GM12892 (cell line): ENCODE results near the gene TEX101.

Experiments used
- DNase-seq: peaks from one replicate; pipeline ENCODE4 v3.0.0; 2011; ENCODE audit not compliant: insufficient read length
- FAIRE-seq: peaks from 2 replicates; lab custom pipeline; 2011; peaks lifted over from hg19 to GRCh38; lab: Jason Lieb, UNC
- POLR2A ChIP-seq: IDR thresholded peaks from 2 replicates; pipeline ENCODE4 v1.6.1; 2011; ENCODE audit warnings: low read depth, low read length, control low read depth
- POLR2AphosphoS5 ChIP-seq: IDR thresholded peaks from 2 replicates; pipeline ENCODE4 v1.6.1; 2011; ENCODE audit warnings: low read depth, low read length, control low read depth
- TAF1 ChIP-seq: IDR thresholded peaks from 2 replicates; pipeline ENCODE4 v1.6.1; 2011; ENCODE audit warnings: low read depth, mild to moderate bottlenecking, control low read depth, low read length, borderline replicate concordance

The TEX101 gene

DNA sequence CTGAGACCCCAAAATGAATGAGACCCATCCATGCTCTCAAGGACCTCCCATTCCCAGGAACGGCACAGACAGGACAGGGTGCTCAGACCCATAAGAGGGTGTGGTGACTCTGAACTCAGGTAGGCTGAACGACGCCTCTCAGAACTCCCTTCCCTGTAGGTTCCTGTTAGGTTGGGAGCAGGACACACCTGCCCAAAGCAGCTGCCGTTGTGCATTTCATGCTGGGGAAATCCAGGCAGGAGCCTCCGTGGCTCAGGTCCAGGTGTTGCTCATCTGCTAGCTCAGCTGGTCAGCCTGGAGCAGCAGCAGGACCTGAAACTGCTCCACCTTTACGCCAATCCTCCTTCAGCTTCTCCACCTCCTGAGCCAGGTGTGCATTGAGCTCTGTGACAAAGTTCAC lies 19.1 kb upstream of the TEX101 start:
- DNase-seq = no peak
- no peak for FAIRE-seq
- TF ChIP-seq TAF1 = no peak
- TF ChIP-seq POLR2AphosphoS5 = no peak
- no peak for TF ChIP-seq POLR2A

DNA sequence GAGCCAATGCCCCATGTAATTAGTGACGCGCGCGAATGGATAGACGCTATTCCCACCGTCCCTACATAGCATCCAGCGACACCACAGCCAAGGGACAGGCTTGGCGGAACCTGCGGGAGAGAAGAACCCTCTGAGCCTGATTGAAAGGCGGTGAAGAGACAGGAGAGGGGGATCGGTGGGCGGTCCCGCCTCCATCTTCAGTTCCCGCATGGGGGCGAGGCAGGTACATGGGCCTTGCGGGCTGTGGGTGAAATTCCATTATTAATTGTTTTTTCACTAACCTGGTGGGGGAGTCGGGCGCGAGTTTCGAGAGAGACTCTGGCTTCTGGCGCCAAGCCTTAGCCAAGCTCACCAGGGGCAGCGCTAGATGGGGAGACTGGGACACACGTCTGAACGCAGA lies 8.4 kb upstream of the TEX101 start:
- no peak for FAIRE-seq
- no peak for TF ChIP-seq TAF1
- no peak for TF ChIP-seq POLR2AphosphoS5
- no peak for TF ChIP-seq POLR2A
- no peak for DNase-seq

DNA sequence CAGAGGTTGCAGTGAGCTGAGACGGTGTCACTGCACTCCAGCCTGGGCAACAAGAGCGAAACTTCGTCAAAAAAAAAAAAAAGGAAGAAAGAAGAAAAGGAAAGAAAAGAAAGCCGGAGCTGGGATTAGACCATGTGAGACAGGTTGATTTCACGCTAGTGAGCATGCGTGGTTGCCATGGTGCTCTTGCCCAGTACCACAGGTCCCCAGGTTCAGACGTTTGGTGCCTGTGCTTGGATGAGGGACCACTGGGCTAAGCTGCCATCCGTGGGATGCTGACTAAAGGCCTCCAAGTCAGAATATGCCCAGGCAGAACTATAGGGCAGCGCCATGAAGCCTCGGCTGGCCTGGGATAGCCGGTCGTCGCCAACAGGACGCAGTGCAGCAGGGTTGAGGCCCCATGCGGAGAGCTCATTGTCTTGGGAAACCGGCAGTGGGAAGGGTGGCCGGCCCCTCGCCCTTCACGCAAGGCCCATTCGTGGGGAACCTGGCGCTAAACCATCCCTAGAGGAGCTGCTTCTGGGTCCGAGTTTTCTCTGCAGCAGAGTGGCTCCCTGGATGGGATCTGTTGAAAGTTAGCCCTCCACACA lies 7.2 kb upstream of the TEX101 start:
- DNase-seq (no peak), FAIRE-seq (no peak)
- TF ChIP-seq POLR2A (no peak), POLR2AphosphoS5 (no peak), TAF1 (no peak)

DNA sequence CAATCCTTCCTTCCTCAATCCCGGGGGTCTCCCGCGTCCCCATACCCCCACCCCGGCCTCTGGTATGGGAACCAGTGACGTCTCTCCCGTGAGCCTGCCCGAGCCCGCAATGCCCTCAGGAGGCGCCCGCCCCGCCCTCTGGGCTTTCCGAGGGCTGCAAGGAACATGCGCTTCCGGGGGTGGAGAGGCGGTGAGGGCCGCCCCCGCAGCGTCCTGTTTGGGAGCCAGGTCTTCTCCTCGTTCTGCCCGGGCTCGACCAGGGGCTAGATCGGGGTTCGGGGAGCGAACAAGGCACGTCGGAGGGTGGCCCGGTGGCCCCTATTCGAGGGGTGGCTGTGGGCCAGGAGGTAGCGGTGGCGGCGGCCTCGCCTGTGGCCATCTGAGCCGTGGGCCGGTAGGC lies 6.6 kb upstream of the TEX101 start:
- FAIRE-seq (no peak), DNase-seq (no peak)
- TF ChIP-seq TAF1 (no peak), POLR2A (no peak), POLR2AphosphoS5 (no peak)

DNA sequence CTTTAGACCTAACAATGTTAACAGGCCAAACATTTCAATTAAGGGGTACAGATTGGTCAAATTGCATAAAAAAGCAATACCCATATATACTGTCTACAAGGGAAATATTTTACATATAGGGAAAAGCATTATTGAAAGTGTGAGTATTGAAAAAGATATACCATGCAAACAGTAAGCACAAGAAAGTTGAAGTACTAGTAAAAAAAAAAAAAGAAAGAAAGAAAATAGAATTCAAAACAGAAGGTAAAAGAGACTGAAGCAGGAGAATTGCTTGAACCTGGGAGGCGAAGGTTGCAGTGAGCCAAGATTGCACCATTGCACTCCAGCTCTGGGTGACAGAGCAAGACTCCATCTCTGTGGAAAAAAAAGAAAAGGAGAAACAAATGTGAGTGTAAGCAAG lies 5.3 kb upstream of the TEX101 start:
- FAIRE-seq (no peak), DNase-seq (no peak)
- TF ChIP-seq POLR2AphosphoS5 (no peak), POLR2A (no peak), TAF1 (no peak)

DNA sequence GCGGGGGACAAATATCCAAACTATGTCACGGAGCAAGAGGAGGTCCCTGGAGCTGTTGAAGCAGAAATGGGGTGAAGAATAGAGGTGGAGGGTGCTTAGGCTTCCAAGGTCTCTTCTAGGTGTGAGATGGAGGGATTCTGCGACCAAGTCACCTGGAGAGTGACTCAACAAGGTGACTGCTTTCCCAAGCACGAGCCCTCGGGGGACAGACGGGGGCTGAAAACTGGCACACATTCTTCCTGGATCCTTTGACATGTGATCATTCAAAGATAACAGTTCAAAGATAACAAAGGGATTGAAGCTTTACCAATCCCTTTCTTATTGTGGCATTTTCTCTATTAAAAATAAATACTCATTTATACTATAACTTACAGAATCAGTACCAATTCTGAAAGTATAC lies 2.2 kb upstream of the TEX101 start:
- TF ChIP-seq POLR2A (no peak), POLR2AphosphoS5 (no peak)
- no peak for FAIRE-seq
- no peak for DNase-seq

DNA sequence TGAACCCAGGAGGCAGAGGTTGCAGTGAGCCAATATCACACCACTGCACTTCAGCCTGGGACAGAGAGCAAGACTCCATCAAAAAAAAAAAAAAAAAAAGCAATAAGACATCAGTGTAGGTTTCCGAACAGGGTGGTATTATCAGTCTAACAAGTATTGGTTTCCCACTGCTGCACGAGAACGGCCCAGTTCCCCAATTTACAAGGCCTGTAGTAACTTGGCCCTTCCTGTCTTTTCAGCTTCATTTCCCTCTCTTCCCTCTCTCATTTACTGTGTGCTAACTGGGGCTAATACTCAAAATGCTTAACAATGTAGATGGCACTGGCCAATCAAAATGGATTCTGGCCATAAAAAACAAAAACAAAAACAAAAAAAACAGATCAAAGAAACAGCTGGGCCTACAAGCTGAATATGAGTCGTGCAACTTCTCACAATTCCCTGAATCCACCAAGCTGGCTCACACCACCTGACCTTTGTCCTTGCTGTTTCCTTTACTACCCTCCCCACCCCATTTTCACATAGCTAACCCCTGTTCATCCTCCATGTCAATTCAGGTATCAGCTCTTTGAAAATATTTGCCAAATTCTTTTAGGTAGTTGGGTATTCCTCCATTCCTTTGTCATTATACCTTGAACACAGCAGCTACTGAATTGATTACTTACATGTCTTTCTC lies 2.4 kb downstream of the TEX101 start:
- DNase-seq (no peak), FAIRE-seq (no peak)
- TF ChIP-seq TAF1 (no peak), POLR2A (no peak), POLR2AphosphoS5 (no peak)

DNA sequence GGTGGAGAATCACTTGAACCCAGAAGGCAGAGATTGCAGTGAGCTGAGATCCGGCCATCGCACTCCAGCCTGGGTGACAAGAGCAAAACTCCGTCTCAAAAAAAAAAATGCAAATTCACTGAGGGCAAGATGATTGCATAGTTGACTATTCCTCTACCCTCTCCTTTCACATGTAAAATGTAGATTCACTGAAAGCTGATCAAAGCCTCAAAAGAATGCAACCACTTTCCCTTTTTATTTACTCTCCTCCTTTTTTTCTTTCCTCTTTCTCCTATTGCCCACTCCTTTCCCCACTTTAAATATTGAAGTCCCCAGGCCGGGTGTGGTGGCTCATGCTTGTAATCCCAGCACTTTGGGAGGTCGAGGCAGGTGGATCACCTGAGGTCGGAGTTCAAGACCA lies 6.3 kb downstream of the TEX101 start:
- DNase-seq (no peak), FAIRE-seq (no peak)
- no peak for TF ChIP-seq TAF1
- TF ChIP-seq POLR2A = no peak
- no peak for TF ChIP-seq POLR2AphosphoS5

DNA sequence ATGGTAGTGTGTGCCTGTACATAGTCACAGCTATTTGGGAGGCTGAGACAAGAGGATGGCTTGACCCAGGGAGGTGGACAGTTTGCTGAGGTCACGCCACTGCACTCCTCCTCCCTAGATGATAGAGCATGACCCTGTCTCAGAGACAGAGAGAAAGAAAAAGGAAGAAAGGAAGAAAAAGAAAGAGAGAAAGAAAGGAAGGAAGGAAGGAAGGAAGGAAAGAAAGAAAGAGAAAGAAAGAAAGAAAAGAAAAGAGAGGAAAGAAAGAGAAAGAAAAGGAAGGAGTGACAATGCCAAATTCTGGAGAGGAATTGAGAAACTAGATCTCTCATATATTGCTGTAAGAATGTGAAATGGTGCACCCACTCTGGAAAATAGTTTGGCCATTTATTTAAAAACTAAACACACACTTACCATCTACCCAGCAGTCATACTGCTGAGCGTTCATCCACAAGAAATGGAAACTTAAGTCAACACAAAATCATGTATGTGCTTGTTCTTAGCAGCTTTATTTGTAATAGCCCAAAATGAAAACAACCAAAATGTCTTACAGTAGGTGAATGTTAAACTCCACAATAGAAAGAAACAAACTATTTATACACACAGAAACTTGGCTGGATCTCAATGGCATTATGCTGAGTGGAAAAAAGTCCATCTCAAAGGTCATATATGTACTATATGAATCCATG lies 7.5 kb downstream of the TEX101 start:
- TF ChIP-seq POLR2AphosphoS5 = no peak
- TF ChIP-seq TAF1 = no peak
- TF ChIP-seq POLR2A = no peak
- DNase-seq (no peak), FAIRE-seq (no peak)

DNA sequence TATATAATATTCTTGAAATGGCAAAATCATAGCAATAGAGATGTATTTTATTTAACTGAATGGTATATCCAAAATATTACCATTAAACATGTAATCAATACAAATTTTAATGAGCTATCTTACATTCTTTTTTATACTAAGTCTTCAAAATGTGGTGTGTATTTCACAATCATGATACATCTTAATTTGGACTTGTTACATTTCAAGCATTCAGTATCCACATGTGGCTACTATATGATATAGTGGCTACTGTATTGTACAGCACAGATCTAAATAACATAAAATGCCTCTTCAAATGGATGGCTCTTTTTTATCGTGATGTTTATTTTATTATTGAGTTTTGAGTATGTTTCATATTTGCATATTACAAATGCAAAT lies 8.0 kb downstream of the TEX101 start:
- DNase-seq (no peak), FAIRE-seq (no peak)
- TF ChIP-seq POLR2AphosphoS5 = no peak
- no peak for TF ChIP-seq TAF1
- TF ChIP-seq POLR2A = no peak

DNA sequence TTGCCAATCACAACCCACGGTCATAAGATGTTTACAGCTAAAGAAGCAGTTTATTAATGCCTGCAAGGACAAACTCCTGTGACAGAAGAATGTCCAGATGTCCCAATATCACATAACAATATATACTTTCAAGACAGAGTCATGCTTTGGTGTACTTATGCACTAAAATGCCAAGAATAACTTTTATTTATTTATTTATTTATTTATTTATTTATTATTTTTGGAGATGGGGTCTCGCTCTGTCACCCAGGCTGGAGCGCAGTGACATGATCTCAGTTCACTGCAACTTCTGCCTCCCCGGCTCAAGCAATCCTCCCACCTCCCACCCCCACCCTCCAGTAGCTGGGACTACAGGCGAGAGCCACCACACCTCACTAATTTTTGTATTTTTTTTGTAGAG lies 9.1 kb downstream of the TEX101 start:
- TF ChIP-seq POLR2AphosphoS5 = no peak
- no peak for TF ChIP-seq POLR2A
- no peak for TF ChIP-seq TAF1
- DNase-seq (no peak), FAIRE-seq (no peak)
